NCI-H345 (cell line): Measurements from ENCODE around the gene OGDHL.
"Not testable (repeated sequence)": the region's sequence is repeated elsewhere in the genome, so short reads cannot be mapped to it uniquely, and the experiment has no call there.

Experiments used
- DNase-seq: peaks from one replicate; lab custom pipeline; 2025; lab: John Stamatoyannopoulos, UW

OGDHL gene

DNA sequence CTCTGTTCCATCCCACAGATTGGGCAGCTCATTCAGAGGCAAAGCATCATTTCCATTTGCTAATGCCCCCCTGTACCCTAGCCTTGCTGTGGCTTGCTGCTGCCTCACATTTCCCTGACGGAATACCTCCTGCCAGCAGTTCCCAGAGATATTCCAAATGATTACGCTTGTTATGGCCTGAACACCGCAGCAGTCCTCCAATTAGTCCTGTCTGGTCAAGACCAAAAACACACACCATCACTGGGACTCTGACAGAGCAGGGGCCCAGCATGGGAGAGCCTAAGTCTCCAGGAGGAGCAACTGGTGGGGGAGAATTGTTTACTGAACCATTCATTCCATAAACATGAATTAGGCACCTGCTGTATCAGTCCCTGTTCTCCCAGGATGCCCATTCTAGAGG, 6.1 kb downstream of the OGDHL start:
- DNase-seq, result no peak

DNA sequence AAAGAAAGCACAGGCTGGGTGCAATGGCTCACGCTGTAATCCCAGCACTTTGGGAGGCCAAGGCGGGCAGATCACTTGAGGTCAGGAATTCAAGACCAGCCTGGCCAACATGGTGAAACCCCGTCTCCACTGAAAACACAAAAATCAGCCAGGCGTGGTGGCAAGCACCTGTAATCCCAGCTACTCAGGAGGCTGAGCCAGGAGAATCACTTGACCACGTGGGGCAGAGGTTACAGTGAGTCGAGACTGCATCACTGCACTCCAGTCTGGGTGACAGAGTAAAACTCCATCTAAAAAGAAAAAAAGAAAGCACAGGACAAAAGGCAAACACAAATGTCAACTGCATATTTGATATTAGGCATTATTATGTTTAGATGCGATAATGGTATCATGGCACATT, 7.2 kb downstream of the OGDHL start:
- not testable (repeated sequence) for DNase-seq

DNA sequence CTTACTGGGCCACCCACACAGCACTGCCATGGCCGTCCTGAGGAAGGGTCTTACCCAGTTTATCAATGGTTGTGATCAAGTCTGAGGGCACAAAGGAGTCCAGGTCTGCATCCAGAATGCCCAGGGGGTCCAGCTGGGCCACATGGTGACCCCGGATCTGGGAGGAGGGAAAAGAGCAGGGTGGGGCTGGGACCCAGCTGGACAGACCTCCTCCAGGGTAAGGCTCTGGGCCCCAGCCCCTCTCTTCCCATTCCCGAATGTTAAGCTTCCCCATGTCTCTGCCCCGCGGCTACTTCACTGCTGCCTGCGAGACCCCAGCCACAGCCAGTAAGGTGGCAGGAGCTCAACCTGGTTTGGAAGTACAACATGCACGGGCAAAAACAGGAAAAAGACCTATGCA, 9.5 kb downstream of the OGDHL start:
- DNase-seq, result no peak

DNA sequence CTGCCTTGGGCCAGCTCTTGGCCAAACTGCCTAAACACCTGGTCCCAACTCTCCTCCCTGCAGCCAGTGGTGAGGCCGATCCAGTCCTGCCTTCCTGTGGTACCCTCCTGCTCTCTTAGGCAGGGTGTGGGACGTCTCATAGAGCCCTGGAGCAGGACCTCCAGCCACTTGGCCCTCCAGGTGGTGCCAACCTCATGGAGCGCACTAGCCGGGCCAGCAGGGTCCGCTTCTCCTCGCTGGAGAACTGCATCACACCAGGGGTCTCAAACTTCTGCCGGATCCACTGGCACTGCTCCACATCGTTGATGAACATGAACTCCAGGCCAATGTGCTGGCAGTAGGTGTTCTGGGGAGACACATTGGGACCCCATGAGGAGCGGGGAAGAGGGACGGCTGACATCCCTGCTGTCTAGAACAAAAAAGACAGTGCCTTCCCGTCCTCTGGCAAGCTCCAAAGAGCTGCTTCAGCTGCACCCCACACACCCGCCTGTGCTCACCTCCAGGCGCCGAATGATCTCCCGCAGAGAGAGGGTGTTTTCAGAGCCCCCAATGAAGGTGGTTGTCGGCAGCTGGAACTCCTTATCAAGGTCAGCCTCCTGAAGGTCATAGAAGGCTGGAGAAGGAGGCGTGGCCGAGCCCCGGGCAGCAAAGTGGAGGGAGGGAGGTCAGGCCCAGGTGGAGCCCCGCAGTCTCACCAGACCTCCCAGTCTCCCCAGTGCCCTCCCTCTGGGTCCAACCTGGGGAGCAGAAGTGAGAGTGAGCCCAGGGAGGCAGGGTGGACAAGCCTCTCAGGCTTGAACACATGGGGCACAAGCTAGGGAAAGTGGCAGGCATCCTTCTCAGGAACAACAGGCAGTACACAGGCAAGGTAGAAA, 10.2 kb downstream of the OGDHL start:
- no peak for DNase-seq

DNA sequence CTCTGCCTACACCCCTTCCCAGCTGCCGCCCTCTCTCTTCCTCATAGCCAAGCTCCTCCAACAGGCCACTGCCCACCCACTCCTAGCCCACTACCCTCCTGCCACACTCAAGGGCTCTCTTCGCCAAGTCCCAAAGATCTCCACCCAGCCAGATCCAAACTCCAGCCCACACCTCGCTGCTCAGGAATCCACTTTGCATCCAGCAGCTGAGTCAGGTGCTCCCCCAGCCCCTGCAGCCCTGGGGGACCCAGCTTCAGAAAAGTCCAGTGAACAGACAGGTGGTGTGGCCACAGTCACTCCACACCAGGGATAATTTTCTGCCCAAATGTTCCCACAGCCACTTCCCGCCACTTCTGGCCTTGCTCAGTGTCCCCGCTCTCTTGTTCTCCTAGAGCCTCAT, 10.9 kb downstream of the OGDHL start:
- DNase-seq, result no peak

DNA sequence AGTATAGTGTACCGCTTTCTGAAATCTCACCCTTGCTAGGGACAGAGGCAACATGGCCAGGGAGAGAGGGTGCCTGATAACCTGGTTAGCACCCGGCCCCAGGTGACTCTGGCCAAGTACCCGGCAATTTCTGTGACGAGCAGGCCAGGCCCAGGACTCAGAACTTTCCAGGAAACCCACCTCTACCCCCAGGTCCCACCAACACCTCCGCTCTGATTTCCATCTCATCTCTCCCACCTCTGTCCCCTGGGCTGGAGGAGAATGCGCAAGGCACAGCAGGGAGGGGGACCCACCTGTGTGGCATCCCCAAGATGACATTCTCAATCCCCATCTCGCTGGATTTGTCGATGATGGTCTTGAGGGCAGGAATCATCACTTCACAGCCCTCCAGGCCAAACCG, 11.6 kb downstream of the OGDHL start:
- no peak for DNase-seq

DNA sequence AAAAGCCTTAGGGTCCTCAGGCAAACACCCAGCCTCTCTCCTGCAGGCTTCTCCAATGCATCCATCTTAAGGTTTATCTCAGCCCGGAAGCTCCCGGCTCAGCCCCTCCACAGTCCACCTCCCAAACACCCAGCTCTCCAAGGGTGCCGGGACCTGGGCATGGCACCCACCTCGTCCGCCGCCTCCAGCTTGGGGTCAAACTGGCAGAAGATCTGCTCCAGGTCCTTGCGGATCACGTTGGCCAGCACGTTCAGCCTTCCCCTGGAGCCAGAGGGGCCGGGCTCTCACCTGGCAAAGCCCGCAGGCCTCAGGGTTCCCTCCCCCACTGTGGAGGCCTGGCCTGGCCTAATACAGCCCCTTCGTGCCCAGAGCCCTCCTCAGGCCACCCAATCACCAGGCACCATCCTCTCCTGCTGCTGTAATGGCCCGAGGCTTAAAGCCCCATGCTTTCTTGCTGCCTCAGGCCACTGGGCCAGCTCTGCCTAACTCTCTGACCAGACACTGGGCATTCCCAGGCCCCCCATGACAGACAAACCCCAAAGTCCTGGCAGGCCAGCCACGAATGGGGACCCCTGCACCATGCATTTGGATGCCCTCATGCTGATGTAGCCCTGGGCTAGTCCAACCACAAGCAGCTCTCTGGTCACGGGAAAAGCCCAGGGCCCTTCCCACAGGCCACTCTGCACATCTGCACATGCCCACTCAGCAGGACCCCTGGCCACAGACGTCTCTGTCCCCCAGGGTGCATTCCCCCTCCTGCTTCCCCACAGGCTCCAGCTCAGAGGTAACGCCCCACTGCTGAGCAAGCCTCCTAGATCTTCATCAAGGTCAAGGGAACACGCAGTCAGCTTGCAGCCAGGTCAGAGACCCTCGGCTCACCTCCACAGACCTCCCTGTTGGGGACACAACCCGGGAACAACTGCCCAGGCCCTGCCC, 12.3 kb downstream of the OGDHL start:
- no peak for DNase-seq

DNA sequence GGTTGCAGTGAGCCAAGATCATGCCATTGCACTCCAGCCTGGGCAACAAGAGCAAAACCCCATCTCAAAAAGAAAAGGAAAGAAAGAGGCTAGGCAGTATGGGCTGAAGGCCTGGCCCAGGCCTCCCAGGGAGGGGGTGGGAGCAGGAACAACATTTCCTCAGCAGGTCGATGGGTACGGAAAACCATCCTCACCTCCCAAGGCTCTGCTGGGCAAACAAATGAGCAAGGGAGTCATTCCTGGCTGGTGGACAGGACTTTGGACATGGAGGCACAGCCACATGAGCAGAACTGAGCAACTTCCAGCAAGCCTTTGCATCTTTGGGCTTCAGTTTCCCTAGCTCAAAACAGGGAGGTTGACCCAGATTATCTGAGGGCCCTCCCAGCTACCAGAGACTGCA, 13.0 kb downstream of the OGDHL start:
- no peak for DNase-seq

DNA sequence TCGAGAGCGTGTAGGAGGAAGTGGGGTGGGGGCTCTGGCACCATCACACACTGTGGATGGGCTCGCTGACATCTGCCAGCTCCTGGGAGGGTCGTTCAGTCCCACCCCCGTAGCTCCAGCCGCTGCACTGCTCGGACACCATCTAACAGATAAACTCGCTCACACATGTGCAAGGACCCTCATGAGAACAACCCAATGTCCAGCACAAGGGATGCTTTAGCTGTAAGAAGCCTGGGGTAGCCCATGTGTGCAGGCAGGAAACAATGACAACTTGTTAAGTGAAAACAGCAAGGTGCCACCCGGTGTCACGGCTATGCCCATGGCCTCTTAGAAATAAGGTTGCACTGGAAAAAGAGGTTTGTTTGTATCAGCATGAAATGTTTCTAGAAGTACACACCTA, 14.1 kb downstream of the OGDHL start:
- no peak for DNase-seq

DNA sequence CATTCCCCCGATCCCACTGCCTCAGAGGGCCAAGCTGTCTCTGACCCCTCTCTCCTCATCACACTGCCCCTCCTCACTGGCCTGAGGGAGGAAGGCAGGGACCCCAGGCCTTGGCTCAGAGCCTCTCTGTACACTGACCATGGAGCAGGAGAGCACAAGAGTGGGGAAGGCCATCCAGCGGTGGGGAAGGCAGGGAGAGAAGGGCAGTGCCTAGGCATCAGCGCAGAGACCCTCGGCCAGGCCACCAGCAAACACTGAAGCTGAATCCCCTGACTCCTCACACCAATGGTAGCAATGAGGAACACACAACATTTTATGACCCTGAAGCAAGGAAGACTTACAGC, 14.8 kb downstream of the OGDHL start:
- no peak for DNase-seq

DNA sequence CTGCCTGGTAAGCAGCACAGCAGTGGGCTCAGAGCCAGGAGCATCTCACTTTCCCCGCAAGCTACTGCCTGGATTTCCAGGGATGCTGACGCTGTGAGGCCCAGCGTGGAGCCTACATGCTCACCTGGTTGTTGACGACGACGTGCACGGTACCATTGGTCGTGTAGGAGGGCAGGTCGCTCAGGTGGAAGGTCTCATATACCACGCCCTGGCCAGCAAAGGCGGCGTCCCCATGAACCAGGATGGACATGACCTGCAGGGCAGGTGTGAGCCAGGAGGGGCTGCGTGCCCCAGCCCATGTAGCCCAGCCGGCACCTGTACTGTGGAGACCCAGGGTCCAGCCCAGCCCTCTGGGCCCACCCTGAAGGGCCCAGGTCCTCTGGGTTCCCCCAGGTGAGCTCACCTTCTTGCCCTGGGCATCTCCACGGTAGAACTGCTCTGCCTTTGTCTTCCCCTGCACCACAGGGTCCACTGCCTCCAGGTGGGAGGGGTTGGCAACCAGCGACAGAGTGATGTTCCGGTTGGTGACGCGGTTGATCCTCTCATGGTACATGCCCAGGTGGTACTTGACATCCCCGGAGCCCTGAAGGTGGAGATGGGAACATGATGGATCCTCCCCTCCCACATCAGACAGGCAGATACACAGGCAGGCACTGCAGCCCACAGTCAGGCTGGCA, 15.4 kb downstream of the OGDHL start:
- no peak for DNase-seq

DNA sequence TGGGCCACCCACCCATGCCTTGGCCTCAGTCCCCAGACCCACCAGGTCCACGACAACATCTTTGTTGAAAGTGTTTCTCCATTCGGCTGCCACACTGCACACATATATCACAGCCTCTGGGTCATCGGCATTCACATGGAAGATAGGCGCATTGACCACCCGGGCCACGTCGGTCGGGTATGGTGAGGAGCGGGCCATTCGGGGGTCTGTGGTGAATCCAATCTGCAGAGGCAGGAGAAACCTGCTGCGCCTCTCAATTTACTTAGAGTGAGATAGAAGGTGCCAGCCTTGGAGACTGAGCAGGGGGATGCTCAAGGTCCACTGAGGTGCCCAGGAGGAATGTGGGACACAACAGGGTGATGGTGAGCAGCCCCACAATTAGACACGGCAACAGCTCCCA, 16.4 kb downstream of the OGDHL start:
- DNase-seq, result no peak

DNA sequence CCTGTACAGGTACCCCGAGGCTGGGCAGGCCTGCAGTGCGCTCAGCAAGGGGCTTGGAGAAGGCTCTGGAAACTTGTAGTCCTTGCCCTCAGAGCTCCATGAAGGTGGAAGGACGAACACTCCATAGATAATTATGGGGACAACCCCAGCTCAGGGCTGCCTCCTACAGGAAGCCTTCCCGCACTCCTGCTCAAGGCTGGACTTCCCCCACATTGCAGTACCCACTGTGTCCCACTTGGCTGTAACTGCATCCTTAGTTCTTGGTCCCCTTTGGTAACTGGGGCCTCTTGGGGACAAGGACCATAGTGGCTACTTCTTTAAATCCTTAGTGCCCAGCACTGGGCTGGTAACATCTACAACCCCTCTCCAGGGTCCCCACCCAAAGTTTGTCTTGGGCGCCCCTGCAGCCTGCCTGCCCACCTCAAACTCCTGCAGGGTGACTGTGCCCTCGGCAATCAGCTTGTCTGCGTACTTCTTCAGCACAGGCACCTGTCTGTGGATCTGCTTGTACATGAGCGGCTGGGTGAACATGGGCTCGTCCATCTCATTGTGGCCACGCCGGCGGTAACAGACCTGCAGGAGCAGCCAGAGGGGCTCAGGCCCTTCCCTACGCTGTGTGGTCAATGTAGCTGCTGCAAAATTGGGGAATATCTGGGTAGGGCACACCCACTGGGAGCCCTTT, 17.1 kb downstream of the OGDHL start:
- no peak for DNase-seq

DNA sequence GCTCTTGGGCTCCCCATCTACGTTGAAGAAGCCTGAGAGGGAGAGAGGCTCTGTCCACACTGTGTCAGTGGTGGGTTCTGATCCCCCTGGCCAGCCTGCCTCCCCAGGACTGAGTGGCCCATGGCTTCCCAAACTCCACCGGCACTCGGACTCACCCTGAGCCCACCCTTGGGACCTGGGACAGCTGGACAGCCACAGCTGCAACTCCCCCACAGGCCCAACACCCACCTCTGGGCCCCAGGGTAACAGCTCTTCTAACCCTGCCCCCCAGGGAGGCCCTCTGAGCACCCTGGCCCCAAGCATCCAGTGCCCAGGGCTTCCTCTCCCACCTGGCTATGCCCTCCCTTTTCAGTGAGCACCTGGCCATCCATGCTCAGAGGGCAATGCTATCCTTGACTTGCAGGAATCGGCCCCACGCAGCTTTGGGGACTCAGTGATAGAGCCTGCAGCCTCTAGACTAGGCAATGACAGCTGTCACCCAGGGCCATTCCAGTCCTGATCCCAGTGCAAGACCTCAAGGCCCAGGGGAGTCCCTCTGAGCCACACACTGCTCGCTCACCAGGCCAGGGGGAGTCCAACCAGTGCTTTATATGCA, 17.9 kb downstream of the OGDHL start:
- no peak for DNase-seq

DNA sequence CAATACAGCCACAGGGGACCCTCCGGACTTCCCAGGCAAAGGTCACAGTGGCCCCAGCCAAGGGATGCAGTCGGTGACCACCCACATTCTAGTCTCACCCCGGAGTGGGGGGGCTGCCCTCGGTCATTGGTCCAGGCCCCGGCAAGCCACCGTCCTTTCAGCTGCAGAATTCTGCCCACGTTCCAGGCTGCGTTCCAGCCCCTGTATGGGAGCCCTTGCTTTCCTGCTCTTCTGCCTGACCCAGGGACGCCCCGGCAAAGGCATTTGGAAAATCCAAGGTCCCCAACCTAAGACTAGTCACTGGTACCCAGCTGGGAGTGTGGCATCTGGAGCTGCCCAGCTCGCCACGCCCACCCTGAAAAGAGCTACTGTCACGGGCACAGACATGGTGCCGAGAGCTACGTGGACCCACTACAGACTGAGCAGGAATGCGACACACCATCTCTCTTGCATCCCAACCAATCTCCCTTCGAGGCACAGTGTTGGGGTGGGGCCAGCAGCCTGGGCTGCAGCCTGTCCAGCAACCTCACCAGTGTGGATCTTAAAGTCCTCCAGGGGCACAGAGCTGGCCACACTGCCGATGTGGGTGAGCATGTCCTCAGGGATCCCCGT, 18.6 kb downstream of the OGDHL start:
- no peak for DNase-seq

DNA sequence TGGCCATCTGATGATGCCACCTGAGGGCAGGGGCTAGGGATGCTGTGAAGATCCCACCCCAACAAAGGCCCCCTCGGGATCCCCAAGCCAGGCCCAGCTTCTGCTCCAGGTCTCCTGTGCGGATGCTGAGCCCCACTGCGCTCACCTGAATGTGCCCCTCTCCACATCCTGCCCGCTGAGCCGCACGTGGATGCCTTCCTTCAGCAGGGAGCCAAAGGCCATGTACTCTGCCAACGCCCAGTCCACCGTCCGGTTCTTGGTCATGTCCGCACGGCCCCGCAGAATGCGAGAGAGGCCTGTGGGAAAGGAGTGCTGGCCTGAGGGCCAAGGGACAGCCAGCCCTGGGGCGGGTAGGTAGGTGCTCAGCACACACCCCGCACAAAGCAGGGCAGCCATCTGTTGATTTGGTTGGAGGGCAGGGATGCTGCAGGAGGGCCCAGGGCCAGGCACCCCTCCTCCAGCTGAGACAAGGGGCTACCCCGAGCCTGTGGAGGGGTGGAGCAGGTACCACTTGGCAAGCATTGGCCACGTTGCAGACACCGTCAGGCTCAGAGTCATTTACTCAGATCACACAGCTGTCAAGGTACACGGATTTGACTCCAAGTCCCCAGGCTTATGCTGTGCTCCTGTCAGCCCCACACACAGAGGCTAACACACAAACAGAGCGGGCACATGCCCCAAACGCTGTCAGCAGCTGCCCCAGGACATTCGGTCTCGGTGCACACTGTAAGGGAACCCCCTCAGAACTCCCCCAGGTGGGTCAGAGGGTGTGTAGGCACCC, 19.2 kb downstream of the OGDHL start:
- no peak for DNase-seq

DNA sequence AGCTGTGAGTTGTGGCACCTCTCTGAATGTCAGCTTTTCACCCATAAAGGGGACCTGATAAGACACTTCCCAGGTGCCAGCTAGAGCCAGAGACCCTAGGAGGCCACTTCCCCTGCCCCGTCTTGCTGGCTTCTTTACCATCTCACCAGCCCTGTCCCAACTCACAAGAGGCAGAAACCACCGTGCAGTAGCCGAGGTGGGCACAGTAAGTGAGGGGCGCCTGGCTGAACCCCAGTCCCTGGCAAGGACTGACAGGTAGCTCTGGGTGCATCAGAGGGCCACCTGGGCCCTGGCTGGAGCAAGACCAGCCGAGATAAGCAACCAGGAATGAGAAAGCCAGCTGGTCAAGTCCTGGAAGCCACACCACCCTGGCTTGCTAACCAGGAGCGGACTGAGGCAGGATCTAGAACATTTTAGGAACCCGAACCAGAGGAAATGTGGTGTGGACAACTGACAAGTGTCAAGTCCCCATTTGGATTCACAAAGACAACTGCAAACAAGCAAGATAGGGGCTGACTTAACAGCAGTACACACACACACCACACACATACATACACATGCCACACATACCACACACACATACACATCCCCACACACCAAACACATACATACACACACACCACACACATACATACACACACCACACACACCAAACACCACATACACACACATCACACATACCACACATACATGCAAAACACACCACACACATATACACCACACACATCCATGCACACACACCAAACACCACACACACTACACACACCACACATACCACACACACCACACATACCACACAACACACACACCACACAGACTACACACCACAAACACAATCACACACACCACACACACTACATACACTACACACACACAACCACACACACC, 20.8 kb downstream of the OGDHL start:
- no peak for DNase-seq

DNA sequence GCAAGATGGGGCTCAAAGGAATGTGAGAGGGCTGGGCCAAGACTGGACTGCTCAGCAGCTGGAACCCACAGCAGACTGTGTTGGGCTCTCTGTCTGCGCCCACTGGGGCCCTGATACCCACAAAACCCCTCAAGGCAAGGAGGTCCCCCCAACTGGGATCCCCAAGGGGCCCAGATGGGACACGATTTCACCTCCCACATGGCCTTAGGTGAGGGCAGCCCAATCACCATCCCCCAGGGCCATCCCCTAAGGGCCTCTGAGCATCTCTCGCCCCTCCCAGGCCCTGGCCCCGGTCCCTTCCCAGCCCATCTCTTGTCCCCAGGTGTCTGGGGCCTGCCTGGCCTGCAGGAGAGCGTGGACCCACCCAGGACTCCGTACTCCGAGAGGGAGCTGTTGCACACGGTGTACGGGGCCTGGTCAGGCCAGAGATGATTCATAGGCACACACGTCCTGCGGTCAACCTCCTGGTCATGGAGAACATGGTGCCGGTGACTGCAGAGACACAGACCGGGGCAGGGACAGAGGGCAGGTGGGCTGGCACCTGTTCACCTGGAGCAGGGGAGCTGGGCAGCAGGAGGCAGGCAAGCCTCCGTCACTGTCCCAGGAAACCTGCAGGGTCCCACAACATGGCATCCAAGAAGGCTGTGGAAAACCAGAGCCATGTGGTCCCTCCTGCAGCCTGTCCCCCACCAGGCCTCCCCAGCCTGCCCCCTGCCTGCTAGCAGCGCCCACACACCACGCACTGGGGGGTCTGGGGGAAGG, 21.6 kb downstream of the OGDHL start:
- no peak for DNase-seq

DNA sequence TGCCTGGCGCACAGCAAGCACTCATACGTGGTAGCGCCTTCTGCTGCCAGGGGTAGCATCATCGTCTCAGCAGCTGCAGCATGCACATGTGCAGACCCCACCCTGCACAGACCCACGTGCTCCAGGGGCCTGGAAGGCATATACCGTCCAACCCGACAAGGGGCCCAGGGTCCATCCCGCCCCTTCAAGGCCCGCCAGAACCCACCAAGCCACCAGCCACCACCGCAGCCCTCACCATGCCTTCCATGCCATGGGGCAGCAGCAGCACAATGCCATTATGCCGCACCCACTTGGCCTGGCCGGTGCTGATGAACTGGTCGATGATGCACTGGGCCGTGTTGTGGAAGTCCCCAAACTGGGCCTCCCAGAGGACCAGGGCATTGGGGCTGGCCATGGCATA, 22.7 kb downstream of the OGDHL start:
- DNase-seq, result no peak
